Measurements from ENCODE around the gene ANKDD1A. TPM values are rescaled to one million over a fixed set of nuclear protein-coding genes. Genes with fewer than 3 reads are reported as not detected.

ANKDD1A gene
- total RNA-seq, 2 donors from 2014 or later, result 3.0 to 8.9 TPM

GRCh38 chr15:64919721-64920120 lies 8.0 kb downstream of the ANKDD1A start:
- no peaks in the 10 kb centered on the region for H3K9me3 ChIP-seq (ENCODE audit: control insufficient read depth, low read length, poor library complexity, severe bottlenecking)
- DNase-seq (no peak), ATAC-seq (no peak)
- Mint-ChIP-seq H3K27ac (no peak overlapping the region), H3K4me1 (peaks cover under 1% of the 10 kb centered on the region), H3K36me3 (ENCODE audit: low read depth) (no peaks in the 10 kb centered on the region), H3K4me3 (no peak overlapping the region), H3K27me3 (no peaks in the 10 kb centered on the region)

- Mint-ChIP-seq H3K27ac (no peak overlapping the region), H3K27me3 (no peaks in the 10 kb centered on the region), H3K36me3 (ENCODE audit: low read depth) (peaks cover 2% of the 10 kb centered on the region), H3K4me1 (peaks cover 3% of the 10 kb centered on the region), H3K4me3 (no peak overlapping the region)
- no peaks in the 10 kb centered on the region for H3K9me3 ChIP-seq (ENCODE audit: control insufficient read depth, low read length, poor library complexity, severe bottlenecking)
- no peak for ATAC-seq
- no peak for DNase-seq
Observed at GRCh38 chr15:64921711-64922110, 10.0 kb downstream of the ANKDD1A start.

GRCh38 chr15:64923546-64923945 lies 11.8 kb downstream of the ANKDD1A start:
- DNase-seq (no peak), ATAC-seq (no peak)
- H3K36me3 Mint-ChIP-seq (ENCODE audit: low read depth), result peaks cover 4% of the 10 kb centered on the region
- H3K27me3 Mint-ChIP-seq, result no peaks in the 10 kb centered on the region
- H3K9me3 ChIP-seq (ENCODE audit: control insufficient read depth, low read length, poor library complexity, severe bottlenecking), result no peaks in the 10 kb centered on the region
- no peak overlapping the region for H3K4me3 Mint-ChIP-seq
- H3K27ac Mint-ChIP-seq, result no peak overlapping the region
- H3K4me1 Mint-ChIP-seq, result peaks cover 6% of the 10 kb centered on the region

DNA sequence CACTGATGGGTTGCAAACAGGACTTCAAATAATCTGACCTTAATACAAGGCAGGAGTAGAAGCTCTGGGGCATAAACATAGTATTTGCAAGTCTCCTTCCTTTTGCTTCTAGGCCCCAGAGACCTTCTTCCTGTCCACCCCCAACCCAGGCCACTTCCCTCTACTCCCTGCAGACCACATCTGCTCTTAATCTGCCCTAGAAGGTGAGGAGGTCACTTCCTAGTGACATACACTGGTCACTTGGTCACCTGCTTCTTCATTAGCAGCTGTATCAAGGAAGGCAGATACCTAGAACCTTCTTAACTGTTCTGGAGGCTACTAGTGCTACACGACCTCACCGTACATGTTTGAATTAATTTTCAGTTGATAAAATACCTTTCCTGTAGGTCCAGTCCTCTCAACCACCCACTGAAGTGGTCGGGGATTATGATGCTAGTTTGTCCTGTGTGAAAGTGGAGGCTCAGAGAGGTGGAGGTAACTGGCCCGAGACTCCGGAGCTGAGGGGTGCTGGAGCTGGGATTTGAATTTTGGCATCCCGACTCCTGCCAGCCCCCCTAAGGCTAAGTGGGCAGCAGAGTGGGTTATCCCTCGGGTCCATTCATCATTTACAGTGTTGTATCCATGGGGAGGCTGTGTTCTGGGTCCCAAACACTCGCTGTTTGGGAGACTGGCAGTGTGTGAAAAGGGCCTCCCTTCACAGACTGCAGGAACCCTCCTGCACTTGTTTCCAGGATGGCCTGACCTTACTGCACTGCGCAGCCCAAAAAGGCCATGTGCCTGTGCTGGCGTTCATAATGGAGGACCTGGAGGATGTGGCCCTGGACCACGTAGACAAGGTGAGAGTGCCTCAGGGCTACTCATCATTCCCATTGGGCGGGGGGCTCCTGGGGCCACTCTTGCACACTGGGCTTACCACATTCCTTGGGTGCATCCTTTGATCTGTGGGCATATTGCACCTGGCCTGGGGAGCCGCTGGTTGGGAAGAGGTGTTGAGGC lies 13.9 kb downstream of the ANKDD1A start:
- H3K9me3 ChIP-seq (ENCODE audit: control insufficient read depth, low read length, poor library complexity, severe bottlenecking), result no peaks in the 10 kb centered on the region
- Mint-ChIP-seq H3K27me3 (no peaks in the 10 kb centered on the region), H3K27ac (peak overlapping the region; percentile 47), H3K4me3 (no peak overlapping the region), H3K36me3 (ENCODE audit: low read depth) (peaks cover 4% of the 10 kb centered on the region), H3K4me1 (peaks cover 6% of the 10 kb centered on the region)
- no peak for DNase-seq
- ATAC-seq, result no peak

- ATAC-seq, result no peak
- no peaks in the 10 kb centered on the region for H3K27me3 Mint-ChIP-seq
- H3K9me3 ChIP-seq (ENCODE audit: control insufficient read depth, low read length, poor library complexity, severe bottlenecking), result no peaks in the 10 kb centered on the region
- H3K36me3 Mint-ChIP-seq (ENCODE audit: low read depth), result peaks cover 7% of the 10 kb centered on the region
- H3K27ac Mint-ChIP-seq, result no peak overlapping the region
- peaks cover 8% of the 10 kb centered on the region for H3K4me1 Mint-ChIP-seq
- no peak for DNase-seq
- peak overlapping the region; percentile 41 for H3K4me3 Mint-ChIP-seq
Observed at GRCh38 chr15:64926661-64927060, 15.0 kb downstream of the ANKDD1A start.

DNA sequence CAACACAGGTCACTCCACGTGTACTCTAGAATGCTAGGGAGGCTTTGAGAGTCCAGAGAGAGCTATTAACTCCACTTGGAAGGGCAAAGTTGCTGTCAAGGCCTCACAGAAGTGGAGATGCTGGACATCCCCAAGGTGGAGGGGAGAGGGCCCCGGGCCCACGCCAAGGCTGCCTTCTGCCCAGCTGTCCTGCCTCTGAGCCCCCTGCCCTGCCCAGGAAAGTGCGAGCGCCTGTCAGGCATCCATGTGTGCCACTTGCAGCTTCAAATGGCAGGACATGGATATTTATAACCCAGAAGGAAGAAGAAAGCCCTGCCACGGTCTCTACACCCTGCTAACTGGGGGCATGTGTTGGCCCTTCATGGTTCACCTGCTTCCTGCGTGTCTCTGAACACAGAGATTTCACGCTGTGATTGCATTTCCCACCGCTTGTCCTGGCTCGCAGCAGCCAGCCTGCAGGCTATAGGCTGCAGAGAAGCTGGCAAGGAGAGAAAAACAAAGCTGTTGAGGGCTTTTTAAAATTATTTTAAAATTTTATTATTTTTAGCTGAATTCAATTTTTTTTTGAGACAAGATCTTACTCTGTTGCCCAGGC lies 17.0 kb downstream of the ANKDD1A start:
- H3K27me3 Mint-ChIP-seq, result no peaks in the 10 kb centered on the region
- H3K4me3 Mint-ChIP-seq, result no peak overlapping the region
- peaks cover 7% of the 10 kb centered on the region for H3K36me3 Mint-ChIP-seq (ENCODE audit: low read depth)
- H3K9me3 ChIP-seq (ENCODE audit: control insufficient read depth, low read length, poor library complexity, severe bottlenecking), result no peaks in the 10 kb centered on the region
- no peak overlapping the region for H3K27ac Mint-ChIP-seq
- DNase-seq, result no peak
- peaks cover 9% of the 10 kb centered on the region for H3K4me1 Mint-ChIP-seq
- no peak for ATAC-seq

DNA sequence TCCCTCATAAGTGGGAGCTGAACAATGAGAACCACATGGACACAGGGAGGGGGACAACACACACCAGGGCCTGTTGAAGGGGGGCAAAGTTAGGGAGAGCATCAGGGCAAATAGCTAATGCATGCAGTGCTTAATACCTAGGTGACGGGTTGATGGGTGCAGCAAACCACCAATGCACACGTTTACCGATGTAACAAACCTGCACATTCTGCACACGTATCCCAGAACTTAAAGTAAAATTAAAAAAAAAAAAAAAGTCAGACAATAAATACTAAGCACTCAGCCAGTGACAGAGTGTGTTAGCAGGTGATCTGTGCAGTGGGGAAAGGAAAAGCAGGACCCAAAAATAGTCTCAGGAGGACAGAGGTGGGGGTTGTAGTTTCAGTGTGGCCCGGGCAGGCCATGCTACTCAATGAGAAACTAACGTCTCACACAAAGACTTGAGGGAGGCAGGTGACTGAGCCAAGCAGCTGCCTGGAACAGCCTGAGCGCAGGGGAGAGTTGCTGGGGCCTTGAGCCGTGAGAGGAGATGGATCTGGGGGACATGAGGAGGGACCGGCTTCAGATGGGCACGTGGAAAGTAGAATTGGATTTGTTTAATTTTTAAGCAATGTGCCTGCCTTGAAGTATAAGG lies 18.4 kb downstream of the ANKDD1A start:
- no peaks in the 10 kb centered on the region for H3K9me3 ChIP-seq (ENCODE audit: control insufficient read depth, low read length, poor library complexity, severe bottlenecking)
- Mint-ChIP-seq H3K36me3 (ENCODE audit: low read depth) (peaks cover 7% of the 10 kb centered on the region), H3K27ac (no peak overlapping the region), H3K4me1 (peaks cover 9% of the 10 kb centered on the region), H3K27me3 (no peaks in the 10 kb centered on the region), H3K4me3 (no peak overlapping the region)
- DNase-seq, result no peak
- no peak for ATAC-seq

DNA sequence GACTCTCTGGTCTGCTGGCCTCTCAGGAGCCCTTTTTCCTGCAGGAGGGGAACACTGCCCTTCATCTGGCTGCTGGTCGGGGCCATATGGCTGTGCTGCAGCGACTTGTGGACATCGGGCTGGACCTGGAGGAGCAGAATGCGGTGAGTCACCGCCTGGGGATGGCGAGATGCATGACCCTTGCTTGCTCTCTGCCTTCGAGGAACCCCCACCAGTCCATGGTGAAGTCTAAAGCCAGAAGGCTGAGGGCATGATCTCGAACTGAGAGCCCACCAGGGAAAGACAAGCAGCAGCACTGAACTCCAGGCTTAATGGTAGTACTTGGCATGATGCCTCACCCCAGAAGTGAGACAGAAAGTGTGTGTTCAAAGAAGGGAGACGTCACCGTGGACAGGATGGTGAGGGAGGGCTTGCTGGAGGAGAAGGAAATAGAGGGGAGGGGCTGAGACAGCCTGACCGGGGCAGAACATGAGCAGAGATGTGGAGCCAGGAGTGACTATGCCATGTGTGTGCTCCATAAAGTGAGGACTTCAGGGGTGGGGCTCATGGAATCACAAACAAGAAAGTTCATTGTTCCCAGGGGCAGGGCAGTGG lies 19.2 kb downstream of the ANKDD1A start:
- no peak for ATAC-seq
- Mint-ChIP-seq H3K4me3 (no peak overlapping the region), H3K27me3 (no peaks in the 10 kb centered on the region), H3K36me3 (ENCODE audit: low read depth) (peaks cover 7% of the 10 kb centered on the region), H3K27ac (no peak overlapping the region), H3K4me1 (peaks cover 9% of the 10 kb centered on the region)
- H3K9me3 ChIP-seq (ENCODE audit: control insufficient read depth, low read length, poor library complexity, severe bottlenecking), result no peaks in the 10 kb centered on the region
- DNase-seq, result no peak

GRCh38 chr15:64931381-64931780 lies 19.7 kb downstream of the ANKDD1A start:
- DNase-seq, result no peak
- Mint-ChIP-seq H3K27me3 (no peaks in the 10 kb centered on the region), H3K36me3 (ENCODE audit: low read depth) (peaks cover 5% of the 10 kb centered on the region), H3K4me1 (peaks cover 6% of the 10 kb centered on the region), H3K4me3 (no peak overlapping the region), H3K27ac (no peak overlapping the region)
- H3K9me3 ChIP-seq (ENCODE audit: control insufficient read depth, low read length, poor library complexity, severe bottlenecking), result no peaks in the 10 kb centered on the region
- no peak for ATAC-seq

- H3K4me3 Mint-ChIP-seq, result no peak overlapping the region
- H3K27ac Mint-ChIP-seq, result no peak overlapping the region
- no peaks in the 10 kb centered on the region for H3K9me3 ChIP-seq (ENCODE audit: control insufficient read depth, low read length, poor library complexity, severe bottlenecking)
- peaks cover 4% of the 10 kb centered on the region for H3K4me1 Mint-ChIP-seq
- DNase-seq (no peak), ATAC-seq (no peak)
- H3K36me3 Mint-ChIP-seq (ENCODE audit: low read depth), result peaks cover 2% of the 10 kb centered on the region
- H3K27me3 Mint-ChIP-seq, result no peaks in the 10 kb centered on the region
Observed at GRCh38 chr15:64934023-64934422, 22.3 kb downstream of the ANKDD1A start.

- Mint-ChIP-seq H3K4me1 (no peaks in the 10 kb centered on the region), H3K36me3 (ENCODE audit: low read depth) (no peaks in the 10 kb centered on the region), H3K27ac (peak overlapping the region; percentile 4), H3K27me3 (no peaks in the 10 kb centered on the region), H3K4me3 (no peak overlapping the region)
- H3K9me3 ChIP-seq (ENCODE audit: control insufficient read depth, low read length, poor library complexity, severe bottlenecking), result no peaks in the 10 kb centered on the region
- no peak for ATAC-seq
- DNase-seq, result no peak
Observed at GRCh38 chr15:64938192-64938591, 26.5 kb downstream of the ANKDD1A start.

DNA sequence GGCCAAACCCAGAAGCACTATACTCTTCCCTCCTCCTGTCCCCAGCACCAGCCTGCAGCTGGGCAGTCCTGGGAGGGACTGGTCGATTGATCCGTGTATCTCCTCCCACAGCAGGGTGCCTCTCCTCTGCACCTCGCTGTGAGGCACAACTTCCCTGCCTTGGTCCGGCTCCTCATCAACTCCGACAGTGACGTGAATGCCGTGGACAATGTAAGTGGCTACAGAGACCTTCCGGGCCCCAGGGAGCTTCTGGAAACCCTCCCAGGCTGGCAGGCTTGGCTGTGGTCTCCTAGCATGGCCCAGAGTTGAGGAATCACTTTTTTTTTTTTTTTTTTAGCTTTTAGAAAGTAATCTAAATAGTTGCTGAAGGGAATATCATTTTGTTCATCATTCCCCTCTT lies 30.7 kb downstream of the ANKDD1A start:
- H3K27ac Mint-ChIP-seq, result no peak overlapping the region
- no peaks in the 10 kb centered on the region for H3K9me3 ChIP-seq (ENCODE audit: control insufficient read depth, low read length, poor library complexity, severe bottlenecking)
- DNase-seq (no peak), ATAC-seq (no peak)
- H3K27me3 Mint-ChIP-seq, result no peaks in the 10 kb centered on the region
- no peaks in the 10 kb centered on the region for H3K36me3 Mint-ChIP-seq (ENCODE audit: low read depth)
- H3K4me3 Mint-ChIP-seq, result no peak overlapping the region
- no peaks in the 10 kb centered on the region for H3K4me1 Mint-ChIP-seq

Measured in T-helper 17 cell (primary cell).